Measurements from ENCODE around the gene CELF4. TPM values are rescaled to one million over a fixed set of nuclear protein-coding genes. Genes with fewer than 3 reads are reported as not detected.
"Not testable (repeated sequence)": the region's sequence is repeated elsewhere in the genome, so short reads cannot be mapped to it uniquely, and the experiment has no call there.

CELF4 gene
- total and polyA plus RNA-seq, 4 donors: 0.24 to 3.0 (median 1.3) TPM

GRCh38 chr18:37362158-37362890 lies 203.3 kb downstream of the CELF4 start:
- DNase-seq (no peak), ATAC-seq (ENCODE audit: insufficient read depth, low FRiP score) (no peak)
- Histone ChIP-seq H3K9ac (ENCODE audit: insufficient read depth in 1 of 2, low read length in 2 of 2) (no peak overlapping the region), H3K9me3 (ENCODE audit: control insufficient read depth in 4 of 4, insufficient read depth in 3 of 4, low read length in 3 of 4) (no peaks in the 10 kb centered on the region), H3K36me3 (ENCODE audit: control insufficient read depth in 4 of 4, insufficient read depth in 4 of 4, low read length in 4 of 4) (no peaks in the 10 kb centered on the region), H3K4me1 (ENCODE audit: control insufficient read depth in 5 of 5, insufficient read depth in 5 of 5, low read length in 5 of 5) (peaks cover 0 to 11% (median 0%) of the 10 kb centered on the region in 5 donors), H3K4me3 (no peak overlapping the region), H3K27ac (ENCODE audit: low read depth in 1 of 2, low read length in 1 of 2) (no peak overlapping the region), H3K27me3 (ENCODE audit: control insufficient read depth in 3 of 3, insufficient read depth in 3 of 3, low read length in 2 of 3) (no peaks in the 10 kb centered on the region)
- 35 to 46% methylated on average over 21 of the region's 21 CpGs for whole genome bisulfite sequencing, 2 donors
- TF ChIP-seq CTCF (IDR thresholded peaks at IDR 0.05; ENCODE audit: control extremely low read depth, extremely low read depth): no peak

- H3K9ac ChIP-seq (ENCODE audit: insufficient read depth in 1 of 2, low read length in 2 of 2): no peak overlapping the region
- H3K27ac ChIP-seq (ENCODE audit: low read depth in 1 of 2, low read length in 1 of 2): no peak overlapping the region
- no peak for TF ChIP-seq CTCF (IDR thresholded peaks at IDR 0.05; ENCODE audit: control extremely low read depth, extremely low read depth)
- ATAC-seq (ENCODE audit: insufficient read depth, low FRiP score) (no peak), DNase-seq (no peak)
- 39 to 42% methylated on average over 19 of the region's 19 CpGs for WGBS, 2 donors
- no peaks in the 10 kb centered on the region for H3K27me3 ChIP-seq (ENCODE audit: control insufficient read depth in 3 of 3, insufficient read depth in 3 of 3, low read length in 2 of 3)
- no peaks in the 10 kb centered on the region for H3K9me3 ChIP-seq (ENCODE audit: control insufficient read depth in 4 of 4, insufficient read depth in 3 of 4, low read length in 3 of 4)
- H3K4me3 ChIP-seq: no peak overlapping the region
- H3K36me3 ChIP-seq (ENCODE audit: control insufficient read depth in 4 of 4, insufficient read depth in 4 of 4, low read length in 4 of 4): no peaks in the 10 kb centered on the region
- peaks cover 0 to 11% (median 0%) of the 10 kb centered on the region in 5 donors for H3K4me1 ChIP-seq (ENCODE audit: control insufficient read depth in 5 of 5, insufficient read depth in 5 of 5, low read length in 5 of 5)
Measured at GRCh38 chr18:37361335-37362157, 204.1 kb downstream of the CELF4 start.

- DNase-seq; H3K9me3 ChIP-seq (ENCODE audit: control insufficient read depth in 4 of 4, insufficient read depth in 3 of 4, low read length in 3 of 4); ATAC-seq (ENCODE audit: insufficient read depth, low FRiP score); H3K27me3 ChIP-seq (ENCODE audit: control insufficient read depth in 3 of 3, insufficient read depth in 3 of 3, low read length in 2 of 3); H3K36me3 ChIP-seq (ENCODE audit: control insufficient read depth in 4 of 4, insufficient read depth in 4 of 4, low read length in 4 of 4); H3K9ac ChIP-seq (ENCODE audit: insufficient read depth in 1 of 2, low read length in 2 of 2); H3K4me3 ChIP-seq; H3K27ac ChIP-seq (ENCODE audit: low read depth in 1 of 2, low read length in 1 of 2); H3K4me1 ChIP-seq (ENCODE audit: control insufficient read depth in 5 of 5, insufficient read depth in 5 of 5, low read length in 5 of 5): not testable (repeated sequence)
- 67 to 82% methylated on average over 8 to 9 of the region's 9 CpGs for WGBS, 2 donors
Measured at GRCh38 chr18:37358061-37358460, 207.5 kb downstream of the CELF4 start.

- no peak overlapping the region for H3K27ac ChIP-seq (ENCODE audit: low read depth in 1 of 2, low read length in 1 of 2)
- no peaks in the 10 kb centered on the region for H3K9me3 ChIP-seq (ENCODE audit: control insufficient read depth in 4 of 4, insufficient read depth in 3 of 4, low read length in 3 of 4)
- TF ChIP-seq CTCF (IDR thresholded peaks at IDR 0.05; ENCODE audit: control extremely low read depth, extremely low read depth): no peak
- no peak overlapping the region for H3K4me3 ChIP-seq
- no peaks in the 10 kb centered on the region for H3K4me1 ChIP-seq (ENCODE audit: control insufficient read depth in 5 of 5, insufficient read depth in 5 of 5, low read length in 5 of 5)
- H3K36me3 ChIP-seq (ENCODE audit: control insufficient read depth in 4 of 4, insufficient read depth in 4 of 4, low read length in 4 of 4): no peaks in the 10 kb centered on the region
- ATAC-seq (ENCODE audit: insufficient read depth, low FRiP score) (no peak), DNase-seq (no peak)
- no peak overlapping the region for H3K9ac ChIP-seq (ENCODE audit: insufficient read depth in 1 of 2, low read length in 2 of 2)
- 80 to 88% methylated on average over 3 of the region's 3 CpGs for WGBS, 2 donors
- no peaks in the 10 kb centered on the region for H3K27me3 ChIP-seq (ENCODE audit: control insufficient read depth in 3 of 3, insufficient read depth in 3 of 3, low read length in 2 of 3)
Measured at GRCh38 chr18:37355772-37356171, 209.8 kb downstream of the CELF4 start.
